ENCODE data around the gene ELOVL3. TPM values are rescaled to one million over a fixed set of nuclear protein-coding genes. Genes with fewer than 3 reads are reported as not detected.

The ELOVL3 gene
- 0.32 and 1.1 TPM in 2 replicates for total RNA-seq

GRCh38 chr10:102225646-102226541 lies at the start of gene ELOVL3:
ELOVL3 (plus strand) TSS chr10:102226299; CDS start chr10:102226549, 250 bp downstream.

GRCh38 chr10:102241444-102242117 lies 15.5 kb downstream of the ELOVL3 start, which contains the start of gene PITX3:
PITX3 (minus strand) TSS chr10:102241512; CDS start chr10:102232080, 9,432 bp downstream.

GRCh38 chr10:102245082-102245931 lies 19.2 kb downstream of the ELOVL3 start, which contains the start of gene GBF1:
GBF1 (plus strand) TSS chr10:102245532; CDS start chr10:102258939, 13,407 bp downstream.

Other genes starting within 250 kb of the ELOVL3 start
- 5.8 TPM in 2 replicates for gene ARMH3, start 170.1 kb upstream of the ELOVL3 start, total RNA-seq
- gene HPS6, start 160.9 kb upstream of the ELOVL3 start, total RNA-seq = 37.6 and 38.6 TPM in 2 replicates
- gene LDB1, start 105.9 kb upstream of the ELOVL3 start, total RNA-seq = 25.1 and 29.8 TPM in 2 replicates
- 13.8 and 19.1 TPM in 2 replicates for gene PPRC1, start 93.3 kb upstream of the ELOVL3 start, total RNA-seq
- gene NOLC1, start 73.9 kb upstream of the ELOVL3 start, total RNA-seq = 51.5 and 65.0 TPM in 2 replicates
- 0.16 TPM in 1 of 2 replicates, not detected in the other for gene PITX3, start 15.2 kb downstream of the ELOVL3 start, total RNA-seq
- gene GBF1, start 19.2 kb downstream of the ELOVL3 start, total RNA-seq = 40.6 and 51.2 TPM in 2 replicates
- gene NFKB2, start 169.4 kb downstream of the ELOVL3 start, total RNA-seq = 16.4 and 36.0 TPM in 2 replicates
- gene PSD, start 192.5 kb downstream of the ELOVL3 start, total RNA-seq = 0.72 and 1.1 TPM in 2 replicates
- gene FBXL15, start 194.5 kb downstream of the ELOVL3 start, total RNA-seq = 6.6 and 13.2 TPM in 2 replicates
- 77.3 and 87.4 TPM in 2 replicates for gene CUEDC2, start 206.3 kb downstream of the ELOVL3 start, total RNA-seq
- gene C10orf95, start 225.2 kb downstream of the ELOVL3 start, total RNA-seq = not detected in 2 replicates